Stimulated activated CD8-positive, alpha-beta memory T cell treated with anti-CD3 and anti-CD28 coated beads, Interleukin-12 subunit alpha, Interleukin-12 subunit beta, amount 100 ng/mL, for 24 hours (primary cell): ENCODE measurements around the gene ACOT2.
A peak's percentile ranks its signal among the peaks of the same experiment; 100 is the strongest.
"Not testable (repeated sequence)": the region's sequence is repeated elsewhere in the genome, so short reads cannot be mapped to it uniquely, and the experiment has no call there.

Source experiments
- DNase-seq: peaks from one replicate; pipeline ENCODE4 v3.0.0-alpha.2; 2020; ENCODE audit errors: extremely low read depth

ACOT2 gene

GRCh38 chr14:73567951-73568885 lies 795 bp upstream of the ACOT2 start:
- no peak for DNase-seq

GRCh38 chr14:73568886-73569184 lies 178 bp upstream of the ACOT2 start:
- not testable (repeated sequence) for DNase-seq

GRCh38 chr14:73570913-73571312 lies 1.9 kb downstream of the ACOT2 start:
- DNase-seq = not testable (repeated sequence)

GRCh38 chr14:73573034-73573433 lies 4.0 kb downstream of the ACOT2 start:
- not testable (repeated sequence) for DNase-seq

DNA sequence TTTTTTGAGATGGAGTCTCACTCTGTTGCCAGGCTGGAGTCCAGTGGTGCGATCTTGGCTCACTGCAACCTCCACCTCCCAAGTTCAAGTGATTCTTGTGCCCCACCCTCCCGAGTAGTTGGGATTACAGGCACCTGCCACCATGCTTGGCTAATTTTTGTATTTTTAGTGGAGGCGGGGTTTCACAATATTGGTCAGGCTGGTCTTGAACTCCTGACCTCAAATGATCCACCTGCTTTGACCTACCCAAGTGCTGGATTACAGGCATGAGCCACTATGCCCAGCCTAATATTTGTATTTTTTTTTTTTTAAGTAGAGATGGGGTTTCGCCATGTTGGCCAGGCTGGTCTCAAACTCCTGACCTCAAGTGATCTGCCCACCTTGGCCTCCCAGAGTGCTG lies 4.7 kb downstream of the ACOT2 start:
- DNase-seq = not testable (repeated sequence)

GRCh38 chr14:73574251-73574650 lies 5.2 kb downstream of the ACOT2 start:
- DNase-seq = not testable (repeated sequence)

GRCh38 chr14:73576391-73576790 lies 7.4 kb downstream of the ACOT2 start:
- DNase-seq = no peak

DNA sequence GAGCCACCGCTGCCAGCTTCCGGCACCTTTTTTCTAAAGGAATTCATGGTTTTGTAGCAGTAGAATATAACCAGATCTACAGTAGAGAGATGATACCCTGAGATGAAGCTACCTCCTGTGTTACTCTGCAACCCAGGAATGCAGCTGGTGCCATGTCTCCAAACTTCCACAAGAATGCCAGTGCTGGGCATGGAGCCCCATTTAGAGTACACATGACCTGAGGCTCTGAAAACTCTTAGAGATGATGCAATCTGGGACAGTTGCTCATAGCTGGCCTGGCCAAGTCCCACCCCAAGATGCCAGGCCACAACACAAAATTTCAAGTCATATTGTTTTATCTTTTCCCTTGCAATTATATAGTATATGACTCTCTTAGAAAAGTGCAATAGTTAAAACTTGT lies 8.2 kb downstream of the ACOT2 start:
- DNase-seq = not testable (repeated sequence)

DNA sequence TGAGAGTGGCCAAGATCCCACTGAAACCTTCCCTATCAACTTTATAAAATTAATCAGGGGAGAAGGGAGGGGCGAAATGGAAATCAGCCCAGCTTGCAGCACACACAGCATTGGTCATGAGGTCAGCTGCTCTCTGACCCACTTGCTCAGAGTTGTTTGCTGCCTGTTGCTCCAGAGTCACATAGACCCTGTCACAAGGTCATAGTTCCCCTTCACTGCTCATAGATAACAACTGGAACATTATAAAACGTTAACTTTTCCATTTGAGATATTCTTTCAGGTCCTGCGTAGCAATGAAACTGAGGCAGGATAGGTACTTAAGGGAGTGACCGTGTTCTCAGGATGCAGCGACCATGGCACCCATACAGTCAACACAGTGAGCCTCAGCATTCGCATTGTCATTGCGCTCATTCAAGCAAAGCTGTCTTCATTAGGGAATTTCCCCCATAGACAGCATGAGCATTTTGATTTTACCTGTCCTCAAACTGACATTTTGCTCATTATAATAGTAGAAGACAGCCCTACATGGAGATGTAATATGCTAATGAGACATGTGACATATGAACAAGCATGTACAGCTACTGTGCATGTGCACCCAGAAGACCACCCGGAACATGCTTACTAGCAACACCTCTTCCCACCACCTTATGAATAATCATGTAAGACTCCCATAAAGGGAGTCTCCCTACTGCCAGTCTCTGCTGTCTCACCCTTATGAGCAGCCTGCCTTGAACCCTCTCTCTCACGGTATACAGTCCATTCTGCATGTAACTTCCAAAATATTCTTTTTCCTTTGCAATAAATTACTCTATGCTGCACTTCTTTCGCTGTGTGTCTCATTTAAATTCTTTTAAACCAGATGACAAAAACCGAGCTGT lies 13.3 kb downstream of the ACOT2 start:
- not testable (repeated sequence) for DNase-seq

GRCh38 chr14:73588695-73589094 lies 19.7 kb downstream of the ACOT2 start:
- no peak for DNase-seq

- DNase-seq = no peak
Measured at GRCh38 chr14:73589116-73589515, 20.1 kb downstream of the ACOT2 start.

DNA sequence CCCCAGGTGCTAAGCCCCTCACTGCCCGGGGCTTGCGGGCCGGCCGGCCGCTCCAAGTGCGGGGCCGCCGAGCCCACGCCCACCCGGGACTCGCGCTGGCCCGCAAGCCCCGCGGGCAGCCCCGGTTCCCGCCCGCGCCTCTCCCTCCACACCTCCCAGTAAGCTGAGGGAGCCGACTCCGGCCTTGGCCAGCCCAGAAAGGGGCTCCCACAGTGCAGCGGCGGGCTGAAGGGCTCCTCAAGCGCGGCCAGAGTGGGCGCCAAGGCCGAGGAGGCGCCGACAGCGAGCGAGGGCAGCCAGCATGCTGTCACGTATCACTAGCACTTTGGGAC lies 21.6 kb downstream of the ACOT2 start:
- DNase-seq = not testable (repeated sequence)

DNA sequence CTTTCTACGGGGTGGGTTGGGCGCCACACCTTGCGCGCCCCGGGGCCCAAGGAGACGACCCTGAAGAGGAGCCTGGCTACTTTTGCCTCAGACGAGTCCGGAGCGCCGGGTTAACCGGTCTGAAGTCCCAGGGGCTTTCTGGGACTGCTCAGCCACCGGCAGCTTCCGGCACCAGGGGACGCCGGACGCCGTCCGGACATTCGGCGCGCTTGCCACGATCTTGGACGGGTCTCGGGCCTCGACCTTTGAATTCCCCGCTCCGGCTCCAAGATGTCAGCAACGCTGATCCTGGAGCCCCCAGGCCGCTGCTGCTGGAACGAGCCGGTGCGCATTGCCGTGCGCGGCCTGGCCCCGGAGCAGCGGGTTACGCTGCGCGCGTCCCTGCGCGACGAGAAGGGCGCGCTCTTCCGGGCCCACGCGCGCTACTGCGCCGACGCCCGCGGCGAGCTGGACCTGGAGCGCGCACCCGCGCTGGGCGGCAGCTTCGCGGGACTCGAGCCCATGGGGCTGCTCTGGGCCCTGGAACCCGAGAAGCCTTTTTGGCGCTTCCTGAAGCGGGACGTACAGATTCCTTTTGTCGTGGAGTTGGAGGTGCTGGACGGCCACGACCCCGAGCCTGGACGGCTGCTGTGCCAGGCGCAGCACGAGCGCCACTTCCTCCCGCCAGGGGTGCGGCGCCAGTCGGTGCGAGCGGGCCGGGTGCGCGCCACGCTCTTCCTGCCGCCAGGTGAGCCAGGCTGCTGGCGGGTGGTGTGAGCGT lies 22.9 kb downstream of the ACOT2 start, which contains the start of gene ACOT4:
ACOT4 (plus strand) TSS at position 184 of the 760 bp plus-strand sequence; CDS start at position 271, 87 bp downstream.
- DNase-seq = no peak

DNA sequence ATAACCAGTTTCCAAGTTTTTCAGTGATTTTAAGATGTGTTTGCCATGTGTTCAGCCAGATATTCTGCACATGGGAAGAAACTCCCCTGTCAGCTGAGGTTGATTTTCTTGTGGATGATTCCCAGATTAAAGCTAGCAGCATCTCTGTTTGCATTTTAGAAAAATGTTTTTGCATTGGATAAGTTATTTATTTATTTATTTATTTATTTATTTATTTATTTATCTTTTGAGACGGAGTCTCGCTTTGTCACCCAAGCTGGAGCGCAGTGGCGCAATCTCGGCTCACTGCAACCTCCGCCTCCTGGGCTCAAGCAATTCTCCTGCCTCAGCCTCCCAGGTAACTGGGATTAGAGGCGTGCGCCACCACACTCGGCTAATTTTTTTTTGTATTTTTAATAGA lies 25.5 kb downstream of the ACOT2 start:
- no peak for DNase-seq

DNA sequence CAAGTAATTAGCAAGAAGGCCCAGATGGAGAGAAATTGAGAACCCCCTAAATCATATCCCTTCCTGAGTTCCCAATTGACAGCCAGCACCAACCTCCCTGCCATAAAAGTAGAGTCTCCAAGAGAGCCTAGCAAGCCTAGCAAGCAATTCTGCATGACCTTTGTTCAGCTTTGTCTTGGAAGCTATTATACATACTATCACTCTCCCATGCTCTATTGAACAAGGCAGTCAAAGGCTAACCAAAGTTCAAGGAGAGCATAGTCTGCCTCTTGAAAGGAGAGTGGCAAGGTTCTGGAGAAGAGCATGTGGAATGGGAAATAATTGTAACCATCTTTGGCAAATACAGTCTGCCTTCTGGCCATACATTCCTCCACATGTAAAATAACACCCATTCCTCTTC lies 30.5 kb downstream of the ACOT2 start:
- no peak for DNase-seq

GRCh38 chr14:73602994-73603393 lies 34.0 kb downstream of the ACOT2 start:
- DNase-seq = no peak

DNA sequence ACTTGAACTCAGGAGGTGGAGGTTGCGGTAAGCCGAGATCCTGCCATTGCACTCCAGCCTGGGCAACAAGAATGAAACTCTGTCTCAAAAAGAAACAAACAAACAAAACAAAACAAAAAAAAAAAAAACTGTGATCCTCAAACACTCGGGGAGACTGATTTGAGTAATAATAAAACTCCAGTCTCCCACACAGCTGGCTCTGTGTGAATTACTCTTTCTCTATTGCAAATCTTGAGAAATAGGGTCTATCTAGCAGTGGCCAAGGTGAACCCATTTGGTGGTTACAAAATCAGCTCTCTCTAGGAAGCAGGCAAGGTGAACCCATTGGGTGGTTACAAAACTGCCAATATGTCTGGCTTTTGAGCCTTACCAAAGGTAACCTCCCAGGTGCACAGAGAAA lies 37.3 kb downstream of the ACOT2 start:
- DNase-seq = no peak

- no peak for DNase-seq
Measured at GRCh38 chr14:73607241-73607640, 38.2 kb downstream of the ACOT2 start.

- DNase-seq = no peak
Measured at GRCh38 chr14:73610687-73611086, 41.7 kb downstream of the ACOT2 start.

DNA sequence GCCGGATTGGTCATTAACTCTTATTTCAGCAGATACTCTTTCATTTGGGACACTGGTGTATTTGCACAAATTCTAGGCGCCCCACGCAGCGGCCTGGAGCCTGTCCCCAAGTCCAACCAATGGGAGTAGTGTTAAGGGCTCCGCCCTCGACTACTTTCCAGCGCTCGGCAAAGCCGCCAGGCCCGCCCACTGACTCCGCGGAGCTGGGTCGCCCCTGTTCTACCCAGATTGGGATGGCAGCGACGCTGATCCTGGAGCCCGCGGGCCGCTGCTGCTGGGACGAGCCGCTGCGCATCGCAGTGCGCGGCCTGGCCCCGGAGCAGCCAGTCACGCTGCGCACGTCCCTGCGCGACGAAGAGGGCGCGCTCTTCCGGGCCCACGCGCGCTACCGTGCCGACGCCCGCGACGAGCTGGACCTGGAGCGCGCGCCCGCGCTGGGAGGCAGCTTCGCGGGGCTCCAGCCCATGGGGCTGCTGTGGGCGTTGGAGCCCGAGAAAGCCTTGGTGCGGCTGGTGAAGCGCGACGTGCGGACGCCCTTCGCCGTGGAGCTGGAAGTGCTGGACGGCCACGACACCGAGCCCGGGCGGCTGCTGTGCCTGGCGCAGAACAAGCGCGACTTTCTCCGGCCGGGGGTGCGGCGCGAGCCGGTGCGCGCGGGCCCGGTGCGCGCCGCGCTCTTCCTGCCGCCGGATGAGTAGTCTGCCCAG lies 43.5 kb downstream of the ACOT2 start, which contains the start of gene ACOT6:
ACOT6 (plus strand) TSS at position 179 of the 707 bp plus-strand sequence; CDS start at position 234, 55 bp downstream.
- peak; percentile 43 for DNase-seq

DNA sequence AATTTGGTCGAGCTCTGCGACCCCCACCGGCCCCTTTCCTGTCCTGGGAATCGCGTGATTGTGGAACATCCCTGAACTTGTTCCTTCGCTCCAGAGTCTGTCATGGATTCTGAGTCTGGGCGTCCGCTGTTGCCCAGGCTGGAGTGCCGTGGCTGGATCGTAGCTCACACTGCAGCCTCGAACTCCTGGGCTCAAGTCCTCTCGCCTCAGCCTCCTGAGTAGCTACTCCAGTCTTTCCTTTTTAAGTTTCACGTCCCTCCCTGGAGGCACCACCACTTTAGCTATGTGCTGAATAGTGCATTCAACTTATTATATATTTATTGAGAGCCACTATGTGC lies 44.0 kb downstream of the ACOT2 start:
- no peak for DNase-seq
